NCI-H524 treated with DMSO at 0.1 percent for 48 hours (cell line): ENCODE measurements around the gene TPRG1.
"Not testable (repeated sequence)": the region's sequence is repeated elsewhere in the genome, so short reads cannot be mapped to it uniquely, and the experiment has no call there.

ENCODE experiments used
- DNase-seq: peaks from one replicate; lab custom pipeline; 2025; lab: John Stamatoyannopoulos, UW

Gene TPRG1

DNA sequence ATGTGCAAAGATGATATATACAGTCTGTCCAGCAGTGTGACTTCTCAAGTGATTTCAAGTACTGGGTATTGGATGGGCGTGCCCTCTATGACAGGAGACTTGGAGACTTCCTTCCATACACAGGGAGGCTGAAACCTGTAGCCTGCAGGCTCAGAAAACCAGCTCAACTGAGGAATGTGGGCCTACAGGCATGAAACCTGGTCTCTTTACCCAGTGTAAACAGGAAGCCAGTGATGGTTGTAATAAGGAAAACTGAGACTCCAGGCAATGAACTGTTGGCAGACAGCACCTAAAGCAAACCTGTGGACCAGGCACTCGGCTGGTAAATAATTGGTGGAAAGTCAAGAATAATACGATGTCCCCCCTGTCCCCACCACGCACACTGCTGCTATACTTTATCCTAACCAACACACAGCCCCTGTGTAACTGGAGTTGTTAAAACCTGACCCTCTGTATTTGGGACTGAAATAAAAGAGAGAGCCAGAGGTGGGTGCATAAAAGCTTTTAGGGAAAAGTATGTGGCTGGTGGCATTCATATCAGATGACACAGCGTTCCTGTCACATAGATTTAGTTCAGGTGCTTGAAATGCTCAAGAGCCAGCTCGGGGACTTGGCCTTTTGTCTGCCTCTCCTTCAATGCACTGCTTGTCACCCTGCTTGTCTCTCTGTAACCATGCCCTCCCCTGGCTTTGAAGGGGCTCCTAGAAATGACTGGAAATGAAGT, 144.7 kb downstream of the TPRG1 start:
- DNase-seq: peak; percentile 4

GRCh38 chr3:189317911-189318310, 146.1 kb downstream of the TPRG1 start:
- DNase-seq: no peak

DNA sequence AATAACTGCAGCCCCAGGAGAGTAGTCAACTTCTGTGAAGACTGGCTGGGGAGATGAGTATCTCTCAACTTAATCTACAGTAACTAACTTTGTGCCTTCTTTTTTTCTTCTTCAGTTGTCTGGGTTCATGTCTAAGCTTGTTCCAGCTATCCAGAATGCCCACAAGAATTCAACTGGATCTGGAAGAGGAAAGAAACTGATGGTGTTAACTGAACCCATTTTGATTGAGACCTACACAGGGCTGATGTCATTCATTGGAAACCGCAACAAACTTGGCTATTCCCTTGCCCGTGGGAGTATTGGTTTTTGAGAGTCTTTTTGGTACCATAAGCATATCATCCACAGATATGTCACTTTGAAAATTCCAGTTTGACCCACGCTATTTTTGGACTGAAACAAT, 148.7 kb downstream of the TPRG1 start:
- DNase-seq: no peak

DNA sequence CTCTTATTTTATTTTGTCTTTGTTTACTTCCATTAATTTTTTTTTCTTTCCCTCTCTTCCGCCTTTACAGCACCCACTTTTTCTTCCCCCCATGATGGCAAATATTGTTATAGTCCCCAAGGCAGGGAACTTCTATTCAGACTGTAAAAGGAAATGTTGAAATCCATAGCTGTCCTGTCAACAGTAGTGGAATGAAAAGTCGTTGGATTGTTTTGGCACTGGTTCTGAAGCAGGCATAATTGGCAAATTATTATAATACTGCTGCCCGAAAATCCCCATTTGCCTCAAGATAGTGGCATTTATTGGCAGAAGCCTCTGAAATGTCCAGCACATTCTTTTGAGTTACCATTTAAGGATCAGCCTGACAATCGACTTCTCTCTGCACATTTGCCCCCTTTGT, 150.6 kb downstream of the TPRG1 start:
- no peak for DNase-seq

- no peak for DNase-seq
These were observed 152.9 kb downstream of the TPRG1 start for GRCh38 chr3:189324538-189325138.

DNA sequence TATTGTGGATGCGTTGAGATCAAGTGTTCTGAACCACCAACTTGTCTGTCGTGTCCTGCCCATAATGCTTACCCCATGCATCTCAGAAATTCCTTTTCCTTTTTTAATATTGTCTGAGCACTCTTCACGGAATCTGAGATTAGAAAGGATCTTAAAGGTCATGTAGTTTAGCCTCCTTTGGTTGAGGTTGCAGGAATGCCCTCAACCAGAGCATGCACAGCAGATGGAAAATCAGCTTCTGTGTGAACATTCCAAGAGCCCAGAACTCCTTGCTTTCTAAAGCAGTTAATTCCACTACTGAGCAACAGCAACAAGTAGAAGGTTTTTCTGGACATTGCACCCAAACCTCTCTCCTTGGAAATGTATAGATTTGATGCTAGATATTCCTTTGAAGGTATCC, 153.7 kb downstream of the TPRG1 start:
- no peak for DNase-seq

DNA sequence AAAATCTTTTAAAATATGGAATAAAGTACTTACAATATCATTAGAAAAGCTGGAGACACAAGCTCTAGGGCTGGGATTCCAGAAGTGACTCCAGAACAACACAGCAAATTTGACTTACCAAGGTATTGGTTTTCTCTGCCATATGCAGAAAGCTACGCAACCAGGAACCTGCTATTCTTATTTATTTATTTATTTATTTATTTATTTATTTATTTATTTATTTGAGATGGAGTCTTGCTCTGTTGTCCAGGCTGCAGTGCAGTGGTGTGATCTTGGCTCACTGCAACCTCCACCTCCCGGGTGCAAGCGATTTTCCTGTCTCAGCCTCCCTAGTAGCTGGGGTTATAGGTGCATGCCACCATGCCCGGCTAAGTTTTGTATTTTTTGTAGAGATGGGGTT, 157.9 kb downstream of the TPRG1 start:
- DNase-seq: not testable (repeated sequence)

DNA sequence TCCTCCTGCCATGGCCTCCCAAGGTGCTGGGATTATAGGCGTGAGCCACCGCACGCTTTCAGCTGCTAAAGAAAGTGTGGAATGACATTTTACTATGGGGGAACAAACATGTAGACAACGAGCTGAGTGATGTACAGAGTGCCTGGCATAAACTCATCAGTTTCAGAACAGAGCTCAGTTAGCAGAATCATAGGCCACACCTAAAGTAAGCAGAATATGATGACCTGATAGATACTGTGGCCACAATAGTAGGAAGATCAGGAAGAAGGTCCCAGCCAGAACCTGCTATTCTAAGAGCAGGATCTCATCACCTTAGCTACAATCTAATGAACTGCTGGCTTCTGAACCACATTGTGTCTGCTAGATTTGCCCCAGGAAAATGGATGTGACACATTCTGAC, 158.3 kb downstream of the TPRG1 start:
- no peak for DNase-seq

DNA sequence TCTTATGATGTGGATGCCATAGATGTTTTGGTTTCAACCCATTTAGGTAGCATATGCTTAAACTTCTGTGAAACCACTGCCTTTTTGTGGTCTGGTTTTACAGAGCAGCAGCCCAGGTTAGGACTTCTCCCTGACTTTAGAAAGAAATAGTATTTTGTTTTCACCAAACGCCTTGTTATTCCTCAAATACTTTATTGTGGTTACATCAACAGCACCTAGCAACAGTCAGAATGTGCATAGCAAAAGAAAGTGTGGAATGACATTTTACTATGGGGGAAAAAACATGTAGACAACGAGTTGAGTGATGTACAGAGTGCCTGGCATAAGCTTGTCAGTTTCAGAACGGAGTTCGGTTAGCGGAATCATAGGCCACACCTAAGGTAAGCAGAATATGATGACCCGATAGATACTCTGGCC, 159.2 kb downstream of the TPRG1 start:
- no peak for DNase-seq

DNA sequence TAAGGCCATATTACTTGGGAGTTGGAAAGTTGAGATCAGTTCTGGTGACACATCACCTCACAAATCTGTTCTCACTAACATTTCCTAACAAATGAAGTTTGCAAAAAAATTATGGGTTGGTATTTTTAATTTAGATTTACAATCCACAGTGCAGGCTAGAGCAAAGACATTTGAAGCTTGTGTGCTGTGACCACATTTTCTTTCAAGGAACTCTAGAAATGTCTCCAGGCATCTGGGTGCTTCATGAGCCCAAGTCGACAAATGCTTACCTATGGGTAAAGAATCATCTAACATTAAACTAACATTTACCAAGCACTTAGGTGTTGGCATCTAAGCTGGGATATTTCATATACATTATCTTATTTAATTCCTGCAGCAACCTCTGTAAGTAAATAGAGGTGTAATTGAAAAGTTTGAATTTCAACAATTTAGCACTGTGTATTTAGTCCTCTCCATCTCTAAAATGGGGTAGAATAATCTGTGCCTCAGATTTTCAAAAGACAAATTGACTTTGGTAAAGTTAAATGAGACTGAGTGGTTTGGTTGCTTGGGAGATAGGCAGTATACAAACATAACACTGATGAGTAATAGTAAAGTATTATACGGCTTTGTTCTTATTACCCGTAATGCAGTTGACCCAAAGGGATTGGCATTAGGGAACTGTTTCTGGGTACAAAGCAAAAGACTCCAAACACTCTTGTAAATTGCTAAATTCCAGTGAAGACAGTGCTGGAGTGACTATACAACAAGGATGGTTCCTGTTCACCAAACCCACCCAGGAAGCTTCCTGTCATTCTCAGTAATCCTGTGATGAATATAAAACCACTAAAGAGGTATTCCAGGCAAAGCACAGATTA, 162.5 kb downstream of the TPRG1 start:
- DNase-seq: no peak

GRCh38 chr3:189337673-189338091, 165.9 kb downstream of the TPRG1 start:
- DNase-seq: no peak

DNA sequence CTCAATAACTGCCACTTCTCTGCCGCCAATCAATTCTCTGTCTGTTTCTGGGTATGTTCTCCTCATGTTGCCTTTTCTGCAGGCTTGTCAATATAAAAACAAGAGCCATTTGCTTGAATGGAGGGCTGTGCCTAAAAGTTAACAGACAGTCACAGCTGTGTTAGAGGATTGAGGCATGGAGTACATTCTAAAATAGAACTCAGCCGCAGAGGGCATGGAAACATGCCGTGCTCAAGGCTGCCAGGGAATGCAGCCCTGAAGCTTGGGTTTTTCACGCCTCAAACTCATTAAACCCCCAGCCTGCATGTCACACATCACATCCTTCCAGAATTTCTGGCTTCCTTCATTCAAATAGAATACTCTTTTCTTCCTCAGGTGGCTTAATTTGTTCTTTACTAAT, 166.6 kb downstream of the TPRG1 start:
- DNase-seq: no peak

GRCh38 chr3:189339996-189340395, 168.2 kb downstream of the TPRG1 start:
- no peak for DNase-seq

- peak; percentile 8 for DNase-seq
These were observed 169.1 kb downstream of the TPRG1 start for GRCh38 chr3:189340680-189341460.

DNA sequence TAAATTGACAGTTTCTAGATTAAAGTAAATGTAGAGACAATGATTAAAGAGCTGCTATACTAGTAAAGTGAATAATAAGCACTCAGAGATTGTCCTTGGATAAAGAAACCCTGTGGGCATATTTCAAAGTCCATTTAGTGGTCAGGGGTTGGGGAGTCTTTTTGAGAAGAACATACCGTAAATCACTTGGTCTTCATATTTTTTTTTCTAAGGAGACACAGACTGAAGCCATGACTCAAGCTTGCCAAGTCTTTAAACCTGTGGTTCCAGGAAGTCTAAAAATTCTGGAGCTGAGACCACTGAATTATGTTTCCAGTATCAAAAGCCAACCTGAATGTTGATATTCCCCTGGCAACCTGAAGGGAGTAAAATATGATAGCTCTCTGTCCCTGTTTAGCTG, 171.0 kb downstream of the TPRG1 start:
- no peak for DNase-seq

- DNase-seq: no peak
These were observed 173.2 kb downstream of the TPRG1 start for GRCh38 chr3:189344996-189345395.

- DNase-seq: no peak
These were observed 178.0 kb downstream of the TPRG1 start for GRCh38 chr3:189349772-189350171.

DNA sequence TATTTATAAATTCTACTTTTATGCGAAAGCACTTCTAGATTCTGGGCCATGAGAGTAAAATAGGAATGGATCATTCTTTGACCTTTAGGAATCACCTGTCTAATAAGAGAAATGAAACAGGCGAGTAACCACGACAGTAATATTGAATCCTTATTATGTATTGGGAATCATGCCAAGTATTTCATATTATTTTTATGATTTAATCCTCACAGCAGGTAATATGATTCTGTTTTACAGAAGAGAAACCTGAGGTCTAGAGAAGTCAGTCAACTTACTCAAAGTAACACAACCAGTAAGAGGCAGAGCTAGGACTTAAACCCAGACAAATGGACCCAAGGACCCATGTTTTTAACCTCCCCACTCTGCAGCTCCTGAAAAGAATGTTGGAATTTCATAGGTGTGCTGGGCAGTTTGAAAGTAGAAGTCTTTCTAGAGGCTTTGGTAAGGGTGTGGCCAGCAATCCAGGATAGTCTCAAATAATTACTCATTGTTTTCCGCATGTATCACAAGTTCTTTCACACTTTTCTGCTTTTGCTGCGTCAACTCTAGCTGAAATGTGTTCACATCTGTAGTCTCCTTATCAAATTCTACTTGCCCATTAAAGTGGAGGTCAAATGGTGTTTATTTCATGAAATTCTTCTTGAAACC, 181.7 kb downstream of the TPRG1 start:
- no peak for DNase-seq

DNA sequence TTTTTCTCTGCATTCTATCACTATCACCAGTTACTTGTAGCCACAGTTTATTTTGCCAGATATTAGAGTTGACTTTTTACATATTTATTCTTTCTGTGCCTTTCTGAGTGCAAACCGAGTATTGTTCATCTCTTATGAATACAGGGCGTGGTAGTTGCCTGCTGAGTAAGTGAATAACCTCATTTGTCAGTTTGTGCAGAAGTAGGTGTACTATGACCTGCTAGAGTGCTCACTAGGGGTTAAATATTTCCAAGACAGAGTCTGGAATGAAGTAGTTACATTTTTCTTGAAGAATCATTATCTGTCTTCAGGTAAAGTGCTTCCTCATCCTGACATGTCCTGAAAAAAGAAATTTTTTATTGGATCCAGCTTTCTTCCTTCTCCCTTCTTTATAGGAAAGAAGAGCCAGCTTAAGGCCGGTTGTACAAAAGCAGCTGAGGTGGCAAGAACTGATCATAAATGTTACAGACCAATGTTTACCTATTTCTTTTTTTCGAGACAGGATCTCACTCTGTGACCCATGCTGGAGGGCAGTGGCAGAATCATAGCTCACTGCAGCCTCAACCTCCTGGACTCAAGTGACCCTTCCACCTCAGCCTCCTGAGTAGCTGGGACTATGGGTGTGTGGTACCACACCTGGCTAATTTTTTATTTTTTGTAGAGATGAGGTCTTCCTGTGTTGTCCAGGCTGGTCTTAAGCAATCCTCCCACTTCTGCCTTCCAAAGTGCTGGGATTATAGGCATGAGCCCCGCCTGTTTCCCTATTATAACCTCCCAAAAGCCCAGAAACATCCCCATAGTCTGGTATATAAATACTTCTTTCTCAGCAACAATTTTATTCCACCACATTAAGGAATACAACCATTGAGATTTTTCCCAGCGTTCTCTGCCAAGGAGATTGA, 182.5 kb downstream of the TPRG1 start:
- DNase-seq: no peak

- no peak for DNase-seq
These were observed 183.3 kb downstream of the TPRG1 start for GRCh38 chr3:189355115-189355480.
